Tibial nerve (tissue), 4 donors: ENCODE data around the gene AFG1L. TPM values are rescaled to one million over a fixed set of nuclear protein-coding genes. Genes with fewer than 3 reads are reported as not detected.

Experiments
- DNase-seq, 2 donors: peaks; one replicate each; pipeline ENCODE4 v3.0.0-alpha.2; 2019; ENCODE audit warnings: low spot score in 2 of 2
- H3K27ac ChIP-seq, 4 donors: fragments of 200-600 bp; sonication (generic) in 3 of 4; one replicate each; pipeline ENCODE4 v1.5.1; 2017 to 2019; ENCODE audit warnings: mild to moderate bottlenecking in 1 of 4
- H3K27me3 ChIP-seq, 2 donors: fragments of 200-600 bp; sonication (generic) in 1 of 2; one replicate each; pipeline versions ENCODE4 v1.5.1 to v1.6.0; 2017 to 2019
- H3K36me3 ChIP-seq, 3 donors: fragments of 200-600 bp; sonication (generic); one replicate each; pipeline ENCODE4 v1.5.1; 2018 to 2019
- H3K4me1 ChIP-seq, 4 donors: fragments of 200-600 bp; sonication (generic) in 3 of 4; one replicate each; pipeline ENCODE4 v1.5.1; 2017 to 2019
- H3K4me3 ChIP-seq, 4 donors: fragments of 200-600 bp; sonication (generic) in 3 of 4; one replicate each; pipeline ENCODE4 v1.5.1; 2017 to 2019; ENCODE audit warnings: mild to moderate bottlenecking in 1 of 4, moderate library complexity in 1 of 4
- H3K9me3 ChIP-seq, 4 donors: fragments of 200-600 bp; sonication (generic) in 3 of 4; one replicate each; pipeline ENCODE4 v1.5.1; 2017 to 2019
- EP300 ChIP-seq, 2 donors: sonication (generic); formaldehyde crosslinking; IDR thresholded peaks; one replicate each; pipeline ENCODE4 v1.6.1; 2017; ENCODE audit warnings: antibody characterized with exemption in 2 of 2, mild to moderate bottlenecking in 1 of 2
- POLR2A ChIP-seq, 2 donors: fragments of 450-650 bp; IDR thresholded peaks; one replicate each; pipeline ENCODE4 v1.6.1; 2017; ENCODE audit warnings: antibody characterized with exemption in 2 of 2, mild to moderate bottlenecking in 2 of 2, moderate library complexity in 2 of 2
- WGBS, 2 donors: methylation state at CpG; one replicate each; pipeline ENCODE4 v1.1.5; 2018; 5-methylcytosine and 5-hydroxymethylcytosine counted together
- total RNA-seq, 4 donors: library from RNA; depleted of rRNA; stranded (reverse); fragments of >200 nt; gene quantifications; one replicate each; pipeline ENCODE4 v1.1.0, GENCODE V29; 2016
- TF ChIP-seq, protein P1 (sequence below), 5 experiments: fragments of 200-600 bp in 3 of 5; fragments of 450-650 bp in 2 of 5; sonication (generic) in 3 of 5; IDR thresholded peaks; one replicate each; pipeline ENCODE4 v1.5.1; 2016 to 2019; ENCODE audit warnings: antibody characterized with exemption in 5 of 5, mild to moderate bottlenecking in 3 of 5, moderate library complexity in 2 of 5

AFG1L gene
- total RNA-seq, 4 donors from 2014 or later, result 2.0 to 5.2 (median 4.1) TPM

DNA sequence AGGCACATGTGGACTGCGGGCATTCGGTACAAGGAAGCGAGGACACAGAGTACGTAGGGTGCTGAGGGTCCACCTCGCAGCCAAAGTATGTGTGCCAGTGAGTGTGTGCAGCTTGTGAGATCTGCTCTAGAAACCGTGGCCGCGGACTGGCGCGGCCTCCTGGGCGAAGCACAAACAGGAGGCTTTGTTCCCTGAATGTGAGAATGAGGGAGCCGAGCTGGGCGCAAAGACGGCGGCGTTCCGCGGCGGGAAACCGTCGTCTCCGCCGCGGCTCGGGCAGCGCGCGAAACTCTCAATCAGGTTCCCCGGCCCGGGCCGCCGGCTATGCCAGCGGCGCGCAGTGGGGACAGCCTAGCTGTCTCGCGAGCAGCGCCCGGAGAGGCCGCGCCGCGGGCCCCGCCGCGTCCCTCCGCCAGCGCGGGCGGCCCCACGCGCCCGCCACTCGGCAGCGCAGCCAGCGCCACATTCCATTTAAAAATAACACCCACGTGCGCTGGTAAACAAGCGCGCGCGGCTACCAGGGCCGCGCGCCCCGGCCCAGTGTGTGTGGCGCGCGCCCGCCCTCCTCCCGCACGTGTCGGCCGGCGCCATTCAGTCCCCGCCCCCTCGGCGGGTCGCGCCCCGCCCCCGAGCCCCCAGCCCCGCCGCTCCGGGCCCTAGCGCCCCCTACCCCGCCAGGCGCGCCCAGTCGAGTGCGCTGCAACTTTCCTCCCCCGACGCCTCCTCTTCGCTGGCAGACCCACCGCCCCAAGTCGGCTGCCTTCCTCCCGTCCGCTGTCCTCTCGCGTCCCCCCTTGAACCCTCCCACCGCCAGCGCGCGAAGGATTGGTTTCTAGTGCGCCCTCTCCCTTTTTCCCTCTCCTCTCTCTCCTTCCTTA is 262.9 kb downstream of the AFG1L start:
- H3K36me3 ChIP-seq, result peaks cover 0 to 11% (median 0%) of the 10 kb centered on the region in 3 donors
- DNase-seq, result peak; percentile 64 to 65
- peaks cover 0 to 24% (median 10%) of the 10 kb centered on the region in 4 donors for H3K4me1 ChIP-seq
- no peaks in the 10 kb centered on the region for H3K27me3 ChIP-seq
- TF ChIP-seq POLR2A (IDR thresholded peaks at IDR 0.05) (peak; percentile 56 to 74), EP300 (IDR thresholded peaks at IDR 0.05) (peak in 1 of 2 donors; percentile 65)
- TF ChIP-seq, protein P1, sequence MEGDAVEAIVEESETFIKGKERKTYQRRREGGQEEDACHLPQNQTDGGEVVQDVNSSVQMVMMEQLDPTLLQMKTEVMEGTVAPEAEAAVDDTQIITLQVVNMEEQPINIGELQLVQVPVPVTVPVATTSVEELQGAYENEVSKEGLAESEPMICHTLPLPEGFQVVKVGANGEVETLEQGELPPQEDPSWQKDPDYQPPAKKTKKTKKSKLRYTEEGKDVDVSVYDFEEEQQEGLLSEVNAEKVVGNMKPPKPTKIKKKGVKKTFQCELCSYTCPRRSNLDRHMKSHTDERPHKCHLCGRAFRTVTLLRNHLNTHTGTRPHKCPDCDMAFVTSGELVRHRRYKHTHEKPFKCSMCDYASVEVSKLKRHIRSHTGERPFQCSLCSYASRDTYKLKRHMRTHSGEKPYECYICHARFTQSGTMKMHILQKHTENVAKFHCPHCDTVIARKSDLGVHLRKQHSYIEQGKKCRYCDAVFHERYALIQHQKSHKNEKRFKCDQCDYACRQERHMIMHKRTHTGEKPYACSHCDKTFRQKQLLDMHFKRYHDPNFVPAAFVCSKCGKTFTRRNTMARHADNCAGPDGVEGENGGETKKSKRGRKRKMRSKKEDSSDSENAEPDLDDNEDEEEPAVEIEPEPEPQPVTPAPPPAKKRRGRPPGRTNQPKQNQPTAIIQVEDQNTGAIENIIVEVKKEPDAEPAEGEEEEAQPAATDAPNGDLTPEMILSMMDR (IDR thresholded peaks at IDR 0.05), result peak in 1 of 5 experiments; percentile 24
- no peaks in the 10 kb centered on the region for H3K9me3 ChIP-seq
- H3K4me3 ChIP-seq, result peak overlapping the region; percentile 64 to 92 (median 76)
- 0% methylated on average over 42 to 88 of the region's 105 CpGs for WGBS, 2 donors
- peak overlapping the region; percentile 95 to 99 (median 98) for H3K27ac ChIP-seq

DNA sequence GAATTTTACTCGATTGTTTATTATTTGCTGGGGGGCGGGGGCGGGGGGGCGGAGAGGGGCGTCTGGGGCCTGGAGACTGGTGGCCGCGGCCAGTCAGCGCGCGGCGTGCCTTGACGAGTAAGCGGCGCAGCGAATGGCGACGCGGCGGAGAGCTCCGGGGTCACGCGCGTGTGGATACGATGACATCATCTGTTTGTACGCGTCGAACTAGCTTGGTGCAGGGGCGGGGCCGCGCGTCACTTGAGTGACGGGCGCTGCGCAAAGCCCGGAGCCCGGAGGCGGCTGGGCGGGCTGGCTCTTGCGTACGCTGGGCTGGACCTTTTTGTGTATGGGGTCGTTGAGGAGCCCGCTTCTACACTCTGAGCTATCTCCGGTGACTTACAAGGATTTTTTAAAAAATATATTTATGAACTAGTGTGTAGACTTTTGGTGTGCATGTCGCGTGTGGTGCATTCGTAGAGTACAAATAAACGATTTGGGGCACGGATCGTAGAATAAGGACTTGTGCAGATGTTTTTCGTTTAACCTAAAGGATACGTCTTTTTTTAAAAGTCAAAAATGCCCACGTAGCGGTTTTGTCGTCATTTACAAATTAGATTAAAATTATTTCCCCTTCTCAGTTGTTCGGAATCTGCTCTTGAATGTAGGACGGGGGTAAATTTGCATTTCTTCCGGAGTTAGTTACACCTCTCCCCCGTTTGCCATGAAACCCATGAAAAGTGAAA is 263.7 kb downstream of the AFG1L start:
- Histone ChIP-seq H3K9me3 (no peaks in the 10 kb centered on the region), H3K4me3 (peak overlapping the region; percentile 70 to 92 (median 78)), H3K36me3 (peaks cover 0 to 11% (median 0%) of the 10 kb centered on the region in 3 donors), H3K27me3 (no peaks in the 10 kb centered on the region), H3K27ac (peak overlapping the region; percentile 95 to 99 (median 98)), H3K4me1 (peaks cover 0 to 30% (median 15%) of the 10 kb centered on the region in 4 donors)
- TF ChIP-seq EP300 (IDR thresholded peaks at IDR 0.05) (peak; percentile 91 to 95), POLR2A (IDR thresholded peaks at IDR 0.05) (peak; percentile 82 to 90)
- TF ChIP-seq, protein P1 (IDR thresholded peaks at IDR 0.05), result no peak
- WGBS, 2 donors, result 0% methylated on average over 34 to 50 of the region's 58 CpGs
- peak; percentile 97 to 98 for DNase-seq

DNA sequence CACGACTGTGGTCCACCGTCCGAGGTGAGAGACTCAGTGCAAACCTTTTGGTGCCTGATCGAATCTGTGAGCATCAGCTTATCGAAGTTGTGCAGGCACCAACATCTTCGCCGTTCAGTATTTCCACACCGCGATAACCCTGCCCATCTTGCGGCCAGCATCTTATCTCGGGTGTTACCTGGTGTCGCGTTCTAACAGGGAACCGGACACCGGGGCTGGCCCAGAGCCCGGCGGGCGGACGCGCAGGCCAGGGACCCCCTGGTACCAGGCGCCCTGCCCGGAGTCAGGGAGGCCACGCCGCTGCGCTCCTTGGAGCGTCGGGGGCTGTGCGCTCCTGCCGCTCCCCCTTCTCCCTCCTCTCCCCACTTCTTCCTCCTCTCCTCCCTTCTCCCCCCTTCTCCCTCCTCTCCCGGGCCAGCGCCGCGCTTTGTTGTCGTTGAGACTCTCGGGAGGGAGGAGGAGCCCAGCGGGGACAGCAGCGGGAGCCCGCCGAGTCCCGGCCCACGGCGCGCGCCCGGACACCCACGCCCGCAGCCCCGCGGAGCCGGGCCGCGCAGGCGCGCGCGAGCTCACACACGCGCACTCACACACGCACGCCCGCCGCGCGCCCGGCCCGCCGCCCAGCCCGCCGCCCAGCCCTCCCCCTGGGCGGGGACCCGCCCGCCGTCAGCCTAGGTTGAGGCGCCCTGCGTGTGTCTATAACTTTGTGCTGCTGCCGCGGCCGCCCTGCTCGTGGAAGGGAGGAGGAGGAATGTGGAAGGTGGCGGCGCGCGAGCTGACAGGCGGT is 264.4 kb downstream of the AFG1L start:
- Histone ChIP-seq H3K4me3 (peak overlapping the region; percentile 70 to 97 (median 87)), H3K27me3 (no peaks in the 10 kb centered on the region), H3K4me1 (peaks cover 0 to 38% (median 20%) of the 10 kb centered on the region in 4 donors), H3K36me3 (peaks cover 0 to 11% (median 0%) of the 10 kb centered on the region in 3 donors), H3K27ac (peak overlapping the region; percentile 95 to 100 (median 98)), H3K9me3 (no peaks in the 10 kb centered on the region)
- WGBS, 2 donors, result 1% methylated on average over 46 to 66 of the region's 84 CpGs
- DNase-seq, result peak; percentile 84
- TF ChIP-seq POLR2A (IDR thresholded peaks at IDR 0.05) (peak; percentile 62 to 88), EP300 (IDR thresholded peaks at IDR 0.05) (peak in 1 of 2 donors; percentile 95)
- TF ChIP-seq, protein P1 (IDR thresholded peaks at IDR 0.05), result no peak

DNA sequence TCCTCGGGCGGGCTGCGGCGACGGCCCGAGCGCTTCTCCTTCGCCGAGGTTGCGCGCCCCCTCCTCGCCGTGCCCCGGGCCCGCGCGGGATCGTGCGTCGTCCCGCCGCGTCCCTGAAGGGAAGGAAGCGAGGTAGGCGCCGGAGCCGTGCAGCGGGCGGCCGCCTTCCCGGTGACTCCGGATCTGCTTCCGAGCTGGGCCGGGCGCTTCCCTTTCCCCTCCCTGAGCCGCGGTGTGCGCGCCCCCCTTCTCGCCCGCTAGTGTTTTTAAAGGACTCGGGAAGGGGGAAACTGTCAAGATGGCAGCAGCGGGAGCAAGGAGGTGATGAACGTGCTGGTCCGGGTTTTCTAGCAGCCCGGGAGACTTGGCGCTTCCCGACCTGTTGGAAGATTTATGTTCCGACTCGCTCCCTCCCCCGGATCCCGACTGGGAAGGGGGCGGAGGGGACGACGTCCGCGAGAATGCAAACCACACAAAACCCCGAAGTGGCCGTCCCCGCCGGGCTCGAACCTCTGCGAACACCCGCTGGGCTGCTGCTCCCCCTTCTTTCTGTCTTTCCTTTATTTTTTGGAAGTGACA is 265.1 kb downstream of the AFG1L start:
- Histone ChIP-seq H3K27me3 (no peaks in the 10 kb centered on the region), H3K36me3 (peaks cover 0 to 11% (median 0%) of the 10 kb centered on the region in 3 donors), H3K9me3 (no peaks in the 10 kb centered on the region), H3K27ac (peak overlapping the region; percentile 95 to 100 (median 98)), H3K4me3 (peak overlapping the region; percentile 70 to 97 (median 83)), H3K4me1 (peaks cover 0 to 45% (median 26%) of the 10 kb centered on the region in 4 donors)
- 0% methylated on average over 28 to 53 of the region's 64 CpGs for WGBS, 2 donors
- peak; percentile 47 to 48 for DNase-seq
- TF ChIP-seq, protein P1 (IDR thresholded peaks at IDR 0.05), result peak in 2 of 5 experiments; percentile 13 to 26
- TF ChIP-seq POLR2A (IDR thresholded peaks at IDR 0.05) (peak in 1 of 2 donors; percentile 59), EP300 (IDR thresholded peaks at IDR 0.05) (no peak)
